Measurements from ENCODE around the gene RAB24. TPM values are rescaled to one million over a fixed set of nuclear protein-coding genes. Genes with fewer than 3 reads are reported as not detected.

RAB24 gene
- total RNA-seq, 6 experiments from 2014 or later: 11.0 to 28.8 (median 16.2) TPM

GRCh38 chr5:177327539-177328522, 24.3 kb upstream of the RAB24 start:
- peak; percentile 30 to 60 (median 52) for ATAC-seq
- intact Hi-C loops (cut with DNase I): no loop called here
- peak in 1 of 3 donors; percentile 49 for DNase-seq

GRCh38 chr5:177325868-177326381, 22.4 kb upstream of the RAB24 start:
- intact Hi-C loops (cut with DNase I): no loop called here
- TF ChIP-seq POLR2A (IDR thresholded peaks at IDR 0.05) (no peak), CTCF (IDR thresholded peaks at IDR 0.05) (no peak)
- ATAC-seq (peak; percentile 37 to 71 (median 65)), DNase-seq (peak in 1 of 3 donors; percentile 46)
- peaks cover 0 to 12% (median 4%) of the 10 kb centered on the region in 4 donors for H3K4me1 ChIP-seq
- WGBS (ENCODE audit: insufficient coverage, low coverage, low lambda C conversion rate, missing lambda C conversion rate): 57% methylated on average over 1 of the region's 1 CpG
- no peaks in the 10 kb centered on the region for H3K27me3 ChIP-seq
- peak overlapping the region in 1 of 3 donors; percentile 42 for H3K27ac ChIP-seq
- no peaks in the 10 kb centered on the region for H3K9me3 ChIP-seq
- H3K36me3 ChIP-seq: peaks cover 0 to 10% (median 3%) of the 10 kb centered on the region in 4 donors
- H3K4me3 ChIP-seq: no peak overlapping the region

More at GRCh38 chr5:177327539-177328522, 24.3 kb upstream of the RAB24 start:
- WGBS (ENCODE audit: insufficient coverage, low coverage, low lambda C conversion rate, missing lambda C conversion rate): 63% methylated on average over 11 of the region's 28 CpGs
- Histone ChIP-seq H3K27me3 (no peaks in the 10 kb centered on the region), H3K36me3 (peaks cover 0 to 22% (median 10%) of the 10 kb centered on the region in 4 donors), H3K27ac (peak overlapping the region in 1 of 3 donors; percentile 24), H3K4me3 (no peak overlapping the region), H3K4me1 (peaks cover 0 to 12% (median 4%) of the 10 kb centered on the region in 4 donors), H3K9me3 (no peaks in the 10 kb centered on the region)
- TF ChIP-seq POLR2A (IDR thresholded peaks at IDR 0.05): no peak
- no peak for TF ChIP-seq CTCF (IDR thresholded peaks at IDR 0.05)

- no peaks in the 10 kb centered on the region for H3K27me3 ChIP-seq
- H3K4me3 ChIP-seq: no peak overlapping the region
- H3K27ac ChIP-seq: no peak overlapping the region
- H3K9me3 ChIP-seq: no peaks in the 10 kb centered on the region
- no peaks in the 10 kb centered on the region for H3K36me3 ChIP-seq
- intact Hi-C loops (cut with DNase I): no loop called here
- ATAC-seq: peak in 2 of 4 donors; percentile 26 to 36
- 86% methylated on average over 7 of the region's 7 CpGs for WGBS (ENCODE audit: insufficient coverage, low coverage, low lambda C conversion rate, missing lambda C conversion rate)
- TF ChIP-seq POLR2A (IDR thresholded peaks at IDR 0.05) (no peak), CTCF (IDR thresholded peaks at IDR 0.05) (no peak)
- peak in 2 of 3 donors; percentile 20 to 23 for DNase-seq
- peaks cover 0 to 12% (median 5%) of the 10 kb centered on the region in 4 donors for H3K4me1 ChIP-seq
Observed at GRCh38 chr5:177320879-177321278, 17.4 kb upstream of the RAB24 start.

- WGBS (ENCODE audit: insufficient coverage, low coverage, low lambda C conversion rate, missing lambda C conversion rate): 66% methylated on average over 7 of the region's 14 CpGs
- no peaks in the 10 kb centered on the region for H3K36me3 ChIP-seq
- H3K9me3 ChIP-seq: no peaks in the 10 kb centered on the region
- no peaks in the 10 kb centered on the region for H3K27me3 ChIP-seq
- no peak for ATAC-seq
- peak in 2 of 3 donors; percentile 18 to 60 for DNase-seq
- intact Hi-C loops (cut with DNase I): loop anchor here (10.0 kb wide), 2 partner anchors 65 to 135 kb away; partner anchors contain the start of gene SLC34A1 (in 1 of the 2)
- peaks cover 0 to 7% (median 3%) of the 10 kb centered on the region in 4 donors for H3K4me1 ChIP-seq
- no peak for TF ChIP-seq POLR2A (IDR thresholded peaks at IDR 0.05)
- TF ChIP-seq CTCF (IDR thresholded peaks at IDR 0.05): no peak
- H3K27ac ChIP-seq: no peak overlapping the region
- no peak overlapping the region for H3K4me3 ChIP-seq
Observed at GRCh38 chr5:177319913-177320588, 16.5 kb upstream of the RAB24 start.

Measured in right lobe of liver (tissue), 6 donors.